ENCODE results near the gene PRKN.
A peak's percentile ranks its signal among the peaks of the same experiment; 100 is the strongest.
"Not testable (repeated sequence)": the region's sequence is repeated elsewhere in the genome, so short reads cannot be mapped to it uniquely, and the experiment has no call there.

The PRKN gene

GRCh38 chr6:161828355-161828754, 899.2 kb downstream of the PRKN start:
- no peak for DNase-seq

- no peak for DNase-seq
Measured at GRCh38 chr6:161826512-161826911, 901.1 kb downstream of the PRKN start.

- not testable (repeated sequence) for DNase-seq
Measured at GRCh38 chr6:161822204-161822603, 905.4 kb downstream of the PRKN start.

GRCh38 chr6:161817881-161818280, 909.7 kb downstream of the PRKN start:
- no peak for DNase-seq

- no peak for DNase-seq
Measured at GRCh38 chr6:161815965-161816364, 911.6 kb downstream of the PRKN start.

GRCh38 chr6:161813156-161813555, 914.4 kb downstream of the PRKN start:
- no peak for DNase-seq

GRCh38 chr6:161809971-161810370, 917.6 kb downstream of the PRKN start:
- no peak for DNase-seq

- no peak for DNase-seq
Measured at GRCh38 chr6:161804838-161805237, 922.7 kb downstream of the PRKN start.

GRCh38 chr6:161803131-161803530, 924.4 kb downstream of the PRKN start:
- DNase-seq: no peak

GRCh38 chr6:161802231-161802630, 925.3 kb downstream of the PRKN start:
- no peak for DNase-seq

- DNase-seq: no peak
Measured at GRCh38 chr6:161798844-161799394, 928.6 kb downstream of the PRKN start.

- no peak for DNase-seq
Measured at GRCh38 chr6:161796681-161797080, 930.9 kb downstream of the PRKN start.

GRCh38 chr6:161792851-161793493, 934.6 kb downstream of the PRKN start:
- DNase-seq: no peak

GRCh38 chr6:161788531-161788930, 939.0 kb downstream of the PRKN start:
- DNase-seq: no peak

GRCh38 chr6:161772176-161772575, 955.4 kb downstream of the PRKN start:
- DNase-seq: no peak

- DNase-seq: no peak
Measured at GRCh38 chr6:161761966-161762365, 965.6 kb downstream of the PRKN start.

- DNase-seq: no peak
Measured at GRCh38 chr6:161755080-161755479, 972.5 kb downstream of the PRKN start.

- DNase-seq: no peak
Measured at GRCh38 chr6:161750686-161751085, 976.9 kb downstream of the PRKN start.

GRCh38 chr6:161749576-161749975, 978.0 kb downstream of the PRKN start:
- DNase-seq: no peak

- DNase-seq: no peak
Measured at GRCh38 chr6:161748535-161749416, 978.8 kb downstream of the PRKN start.

GRCh38 chr6:161747506-161747905, 980.1 kb downstream of the PRKN start:
- DNase-seq: no peak

- peak; percentile 9 for DNase-seq
Measured at GRCh38 chr6:161745594-161746141, 981.9 kb downstream of the PRKN start.

GRCh38 chr6:161745128-161745527, 982.4 kb downstream of the PRKN start:
- DNase-seq: no peak
